ENCODE measurements around the gene PACS1.

PACS1 gene

GRCh38 chr11:66279092-66279734, 209.1 kb downstream of the PACS1 start:
- no peak for DNase-seq

GRCh38 chr11:66280428-66280827, 210.4 kb downstream of the PACS1 start:
- no peak for DNase-seq

- no peak for DNase-seq
These were observed 210.9 kb downstream of the PACS1 start for GRCh38 chr11:66281001-66281400.

- no peak for DNase-seq
These were observed 211.8 kb downstream of the PACS1 start for GRCh38 chr11:66281776-66282467.

GRCh38 chr11:66282468-66283455, 212.7 kb downstream of the PACS1 start:
- DNase-seq = peak; percentile 94

- DNase-seq = no peak
These were observed 213.5 kb downstream of the PACS1 start for GRCh38 chr11:66283461-66284105.

- DNase-seq = no peak
These were observed 214.5 kb downstream of the PACS1 start for GRCh38 chr11:66284526-66285078.

- DNase-seq = no peak
These were observed 215.3 kb downstream of the PACS1 start for GRCh38 chr11:66285250-66285947.

- DNase-seq = no peak
These were observed 216.6 kb downstream of the PACS1 start for GRCh38 chr11:66286699-66287098.

- no peak for DNase-seq
These were observed 217.3 kb downstream of the PACS1 start for GRCh38 chr11:66287211-66287888.

GRCh38 chr11:66287889-66288670, 218.0 kb downstream of the PACS1 start:
- no peak for DNase-seq

GRCh38 chr11:66288671-66289547, 218.8 kb downstream of the PACS1 start, which contains the start of gene YIF1A:
YIF1A (minus strand) TSS chr11:66289143; CDS start chr11:66288985, 158 bp downstream.
- DNase-seq = peak; percentile 99

- peak; percentile 25 for DNase-seq
These were observed 219.7 kb downstream of the PACS1 start for GRCh38 chr11:66289548-66290329.

GRCh38 chr11:66290330-66290621, 220.2 kb downstream of the PACS1 start:
- no peak for DNase-seq

GRCh38 chr11:66291303-66291705, 221.2 kb downstream of the PACS1 start:
- DNase-seq = no peak

GRCh38 chr11:66291706-66292542, 221.9 kb downstream of the PACS1 start, which contains the start of gene TMEM151A:
TMEM151A (plus strand) TSS chr11:66291894; CDS start chr11:66292014, 120 bp downstream.
- no peak for DNase-seq

- DNase-seq = no peak
These were observed 222.7 kb downstream of the PACS1 start for GRCh38 chr11:66292543-66293332.

All from DMS79 (cell line).